Memory B cell (primary cell): ENCODE data around the gene SLC37A3.

Experiments
- ATAC-seq: fragments of 150-1000 bp; cut with Tn5 transposase; 2 replicates; pipeline ENCODE4 v1.10.0; 2021; ENCODE audit warnings: low read depth, mild to moderate bottlenecking, moderate library complexity
- DNase-seq, 2 donors: peaks; one replicate each; pipeline ENCODE4 v3.0.0; 2022; ENCODE audit warnings: low spot score in 2 of 2
- H3K27ac Mint-ChIP-seq: one replicate; pipeline ENCODE4 v1.8.0; 2022; ENCODE audit warnings: mild to moderate bottlenecking, moderate library complexity, mixed read lengths
- H3K27me3 Mint-ChIP-seq: one replicate; pipeline ENCODE4 v1.8.0; 2022; ENCODE audit warnings: mixed read lengths
- H3K36me3 Mint-ChIP-seq: one replicate; pipeline ENCODE4 v1.8.0; 2022; ENCODE audit warnings: mild to moderate bottlenecking, mixed read lengths
- H3K4me1 Mint-ChIP-seq: one replicate; pipeline ENCODE4 v1.8.0; 2022; ENCODE audit warnings: mixed read lengths
- H3K4me3 Mint-ChIP-seq: one replicate; pipeline ENCODE4 v1.8.0; 2022; ENCODE audit warnings: mild to moderate bottlenecking, moderate library complexity, mixed read lengths
- H3K9me3 Mint-ChIP-seq: one replicate; pipeline ENCODE4 v1.8.0; 2022; ENCODE audit warnings: mixed read lengths

The SLC37A3 gene

DNA sequence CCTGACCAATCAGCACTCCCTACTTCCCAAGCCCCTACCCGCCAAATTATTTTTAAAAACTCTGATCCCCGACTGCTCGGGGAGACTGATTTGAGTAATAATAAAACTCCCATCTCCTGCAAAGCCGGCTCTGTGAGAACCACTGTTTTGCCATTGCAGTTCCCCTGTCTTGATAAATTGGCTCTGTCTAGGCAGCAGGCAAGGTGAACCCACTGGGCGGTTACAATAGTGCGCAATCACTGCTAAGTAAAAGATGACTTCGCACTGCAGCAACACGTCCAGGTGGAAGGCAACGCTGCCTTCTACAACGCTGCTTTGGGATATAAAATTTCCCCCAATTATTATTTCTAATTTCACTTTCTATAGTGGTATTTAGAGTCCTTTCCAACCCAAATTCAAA, 8.9 kb downstream of the SLC37A3 start:
- no peaks in the 10 kb centered on the region for H3K36me3 Mint-ChIP-seq
- H3K9me3 Mint-ChIP-seq, result no peaks in the 10 kb centered on the region
- no peaks in the 10 kb centered on the region for H3K4me1 Mint-ChIP-seq
- H3K27me3 Mint-ChIP-seq, result no peaks in the 10 kb centered on the region
- no peak for DNase-seq
- H3K4me3 Mint-ChIP-seq, result no peak overlapping the region
- no peak for ATAC-seq
- no peak overlapping the region for H3K27ac Mint-ChIP-seq

DNA sequence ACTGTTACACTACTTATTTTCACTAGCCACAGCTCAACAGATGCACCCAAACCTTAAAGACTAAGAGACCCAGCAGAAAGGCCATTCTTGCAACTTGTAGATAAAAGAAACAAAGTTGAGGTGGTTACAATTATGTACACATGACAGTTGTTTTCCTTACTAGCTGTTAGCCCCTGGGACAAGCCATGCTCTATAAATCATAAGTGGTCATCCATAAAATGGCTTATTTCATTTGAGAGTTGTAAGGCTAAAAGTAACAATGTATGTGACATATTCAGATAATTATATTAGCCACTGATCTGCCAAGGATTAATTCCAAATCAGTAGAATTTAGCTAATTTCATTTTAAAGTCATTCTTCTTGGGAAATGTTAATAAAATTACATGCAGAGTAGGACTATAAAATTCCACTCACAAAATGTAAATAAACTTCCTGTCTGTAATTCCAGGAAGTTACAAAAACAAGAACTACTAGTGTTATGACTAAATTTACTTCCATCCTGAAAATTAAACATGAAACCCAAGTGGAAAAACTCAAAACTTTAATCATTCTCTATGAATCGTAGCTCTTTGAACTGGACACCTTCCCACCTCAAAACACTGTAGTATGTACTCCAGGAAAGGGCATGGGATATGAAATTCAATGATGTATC, 13.3 kb downstream of the SLC37A3 start:
- no peak overlapping the region for H3K4me3 Mint-ChIP-seq
- ATAC-seq, result no peak

DNA sequence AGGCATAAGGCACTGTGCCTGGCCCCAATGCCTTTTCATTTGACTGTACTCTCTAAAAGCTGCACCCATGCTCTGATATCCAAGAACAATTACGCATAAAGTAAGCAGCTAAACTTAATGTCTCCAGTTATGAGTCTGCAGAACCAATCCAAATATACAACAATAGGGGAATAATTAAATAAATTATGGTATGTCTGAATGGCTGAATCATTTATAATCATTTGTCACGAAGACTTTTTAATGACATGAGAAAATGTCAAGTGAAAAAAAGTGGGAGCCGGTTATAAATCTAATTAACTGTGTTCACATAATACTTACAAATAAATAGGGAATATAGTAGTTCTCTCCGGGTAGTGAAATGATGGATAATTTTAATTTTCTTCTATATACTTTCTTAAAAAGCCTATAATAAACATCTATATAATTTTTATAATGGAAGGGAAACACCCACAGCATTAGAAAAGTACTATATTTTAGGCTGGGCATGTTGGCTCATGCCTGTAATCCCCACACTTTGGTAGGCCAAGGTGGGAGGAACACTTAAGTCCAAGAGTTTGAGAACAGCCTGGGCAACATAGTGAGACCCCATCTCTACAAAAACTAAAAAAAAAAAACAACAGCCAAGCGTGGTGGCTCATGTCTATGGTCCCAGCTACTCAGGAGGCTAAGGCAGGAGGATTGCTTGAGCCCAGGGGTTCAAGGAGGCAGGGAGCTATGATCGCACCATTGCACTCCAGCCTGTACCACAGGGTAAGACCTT, 14.2 kb downstream of the SLC37A3 start:
- Mint-ChIP-seq H3K4me1 (no peaks in the 10 kb centered on the region), H3K27ac (no peak overlapping the region), H3K36me3 (peaks cover 7% of the 10 kb centered on the region), H3K9me3 (no peaks in the 10 kb centered on the region), H3K4me3 (no peak overlapping the region), H3K27me3 (no peaks in the 10 kb centered on the region)
- ATAC-seq (no peak), DNase-seq (no peak)

More for the DNA sequence above, 13.3 kb downstream of the SLC37A3 start:
- no peak overlapping the region for H3K27ac Mint-ChIP-seq
- H3K4me1 Mint-ChIP-seq, result no peaks in the 10 kb centered on the region
- peaks cover 4% of the 10 kb centered on the region for H3K36me3 Mint-ChIP-seq
- H3K9me3 Mint-ChIP-seq, result no peaks in the 10 kb centered on the region
- no peak for DNase-seq
- no peaks in the 10 kb centered on the region for H3K27me3 Mint-ChIP-seq

- Mint-ChIP-seq H3K36me3 (peaks cover 8% of the 10 kb centered on the region), H3K9me3 (no peaks in the 10 kb centered on the region), H3K4me3 (peak overlapping the region; percentile 6), H3K27ac (no peak overlapping the region), H3K27me3 (no peaks in the 10 kb centered on the region), H3K4me1 (peaks cover 4% of the 10 kb centered on the region)
- DNase-seq (no peak), ATAC-seq (no peak)
Measured at GRCh38 chr7:140375892-140376730, 22.2 kb downstream of the SLC37A3 start.

- no peak overlapping the region for H3K4me3 Mint-ChIP-seq
- no peaks in the 10 kb centered on the region for H3K9me3 Mint-ChIP-seq
- H3K36me3 Mint-ChIP-seq, result peaks cover 8% of the 10 kb centered on the region
- no peak overlapping the region for H3K27ac Mint-ChIP-seq
- ATAC-seq, result no peak
- H3K4me1 Mint-ChIP-seq, result peaks cover 4% of the 10 kb centered on the region
- no peak for DNase-seq
- no peaks in the 10 kb centered on the region for H3K27me3 Mint-ChIP-seq
Measured at GRCh38 chr7:140375323-140375722, 23.0 kb downstream of the SLC37A3 start.

- Mint-ChIP-seq H3K4me1 (no peaks in the 10 kb centered on the region), H3K36me3 (peaks cover 13% of the 10 kb centered on the region), H3K27me3 (no peaks in the 10 kb centered on the region), H3K9me3 (no peaks in the 10 kb centered on the region), H3K27ac (no peak overlapping the region), H3K4me3 (no peak overlapping the region)
- no peak for DNase-seq
- no peak for ATAC-seq
Measured at GRCh38 chr7:140369294-140369693, 29.0 kb downstream of the SLC37A3 start.

DNA sequence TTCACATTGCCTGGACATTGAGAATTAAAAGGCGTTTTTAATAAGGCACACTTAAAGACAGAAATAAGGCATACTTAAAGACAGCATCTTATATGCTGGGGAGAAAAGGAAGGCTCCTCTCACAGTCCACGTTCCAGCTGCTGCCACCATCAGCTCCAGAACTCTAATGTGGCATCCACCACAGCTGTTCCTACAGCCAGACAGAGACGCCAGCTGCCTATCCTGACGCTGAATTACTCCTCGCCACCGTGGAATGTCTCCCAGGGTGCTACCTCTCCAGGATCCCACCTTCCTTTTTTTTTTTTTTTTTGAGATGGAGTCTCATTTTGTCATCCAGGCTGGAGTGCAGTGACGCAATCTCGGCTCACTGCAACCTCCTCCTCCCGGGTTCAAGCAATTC, 30.8 kb downstream of the SLC37A3 start:
- no peaks in the 10 kb centered on the region for H3K4me1 Mint-ChIP-seq
- no peak overlapping the region for H3K27ac Mint-ChIP-seq
- no peak overlapping the region for H3K4me3 Mint-ChIP-seq
- H3K36me3 Mint-ChIP-seq, result peaks cover 13% of the 10 kb centered on the region
- no peaks in the 10 kb centered on the region for H3K9me3 Mint-ChIP-seq
- H3K27me3 Mint-ChIP-seq, result no peaks in the 10 kb centered on the region
- DNase-seq (no peak), ATAC-seq (no peak)

DNA sequence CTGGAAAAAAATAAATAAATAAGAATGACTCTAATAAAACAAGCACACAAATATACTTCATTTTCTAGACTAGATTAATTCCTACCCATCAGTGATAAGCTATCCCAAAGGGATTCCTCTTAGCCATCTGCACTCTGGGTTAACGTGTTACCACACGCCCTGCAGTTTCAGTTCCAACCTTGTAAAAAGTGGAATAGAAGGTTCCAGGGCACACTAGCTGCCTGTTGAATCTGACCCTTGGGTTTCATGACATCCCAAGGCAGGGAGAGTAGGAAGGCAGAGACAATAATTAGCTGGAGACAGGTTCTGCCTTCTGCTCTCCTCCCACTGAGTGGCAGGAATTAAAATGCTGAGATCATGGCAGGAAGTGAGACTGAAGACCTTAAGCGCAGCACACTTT, 33.5 kb downstream of the SLC37A3 start:
- Mint-ChIP-seq H3K36me3 (peaks cover 13% of the 10 kb centered on the region), H3K27me3 (no peaks in the 10 kb centered on the region), H3K4me3 (no peak overlapping the region), H3K9me3 (no peaks in the 10 kb centered on the region), H3K4me1 (no peaks in the 10 kb centered on the region), H3K27ac (no peak overlapping the region)
- no peak for DNase-seq
- no peak for ATAC-seq

- ATAC-seq, result no peak
- Mint-ChIP-seq H3K27me3 (no peaks in the 10 kb centered on the region), H3K4me1 (peaks cover 7% of the 10 kb centered on the region), H3K9me3 (no peaks in the 10 kb centered on the region), H3K36me3 (peaks cover 2% of the 10 kb centered on the region), H3K4me3 (no peak overlapping the region), H3K27ac (no peak overlapping the region)
- DNase-seq, result no peak
Measured at GRCh38 chr7:140360697-140361229, 37.6 kb downstream of the SLC37A3 start.

- Mint-ChIP-seq H3K4me1 (peaks cover 7% of the 10 kb centered on the region), H3K27me3 (no peaks in the 10 kb centered on the region), H3K4me3 (peak overlapping the region; percentile 94), H3K36me3 (peaks cover 8% of the 10 kb centered on the region), H3K9me3 (no peaks in the 10 kb centered on the region), H3K27ac (no peak overlapping the region)
- DNase-seq (no peak), ATAC-seq (peak; percentile 47)
Measured at GRCh38 chr7:140358412-140359051, 39.8 kb downstream of the SLC37A3 start.

DNA sequence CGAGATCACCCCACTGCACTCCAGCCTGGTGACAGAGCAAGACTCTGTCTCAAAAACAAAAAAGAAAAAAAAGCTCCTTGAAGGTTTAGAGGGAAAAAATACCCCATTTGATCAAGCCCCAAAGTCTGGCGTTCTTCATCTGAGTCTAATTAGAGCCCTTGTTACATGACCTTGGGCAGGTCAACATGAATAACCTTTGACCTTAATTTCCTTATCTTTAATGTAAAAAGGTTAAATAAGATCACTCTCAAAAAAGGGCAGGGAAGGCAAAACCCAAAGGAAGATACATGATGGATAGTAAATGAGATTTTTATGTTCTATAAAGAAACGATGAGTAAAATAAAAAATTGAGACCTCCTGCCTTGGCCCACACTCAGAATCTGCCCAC, 40.3 kb downstream of the SLC37A3 start:
- H3K4me1 Mint-ChIP-seq, result peaks cover 7% of the 10 kb centered on the region
- H3K27me3 Mint-ChIP-seq, result no peaks in the 10 kb centered on the region
- peaks cover 10% of the 10 kb centered on the region for H3K36me3 Mint-ChIP-seq
- no peak overlapping the region for H3K27ac Mint-ChIP-seq
- no peak for DNase-seq
- no peak overlapping the region for H3K4me3 Mint-ChIP-seq
- no peaks in the 10 kb centered on the region for H3K9me3 Mint-ChIP-seq
- ATAC-seq, result no peak

DNA sequence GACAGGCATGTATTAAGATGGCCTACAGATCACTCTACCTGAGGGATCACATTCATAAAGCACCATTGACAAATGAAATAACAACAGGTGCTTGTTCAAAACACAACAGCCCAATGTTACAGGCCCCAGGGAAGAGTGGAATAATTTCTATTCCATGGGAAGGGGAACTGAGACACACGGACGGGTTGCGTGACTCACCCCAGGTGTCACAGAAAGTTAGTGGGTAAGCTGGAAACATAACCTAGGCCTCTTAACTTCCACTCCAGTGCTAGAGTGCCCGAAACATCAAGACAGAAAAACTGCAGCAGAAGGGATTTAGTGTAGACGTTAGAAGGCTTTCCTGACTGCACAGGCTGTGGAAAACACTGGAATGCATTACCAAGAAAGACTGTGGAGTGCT, 48.3 kb downstream of the SLC37A3 start:
- H3K9me3 Mint-ChIP-seq, result no peaks in the 10 kb centered on the region

GRCh38 chr7:140349144-140349771, 49.1 kb downstream of the SLC37A3 start:
- ATAC-seq (no peak), DNase-seq (no peak)
- H3K9me3 Mint-ChIP-seq, result no peaks in the 10 kb centered on the region
- H3K27me3 Mint-ChIP-seq, result no peaks in the 10 kb centered on the region
- H3K4me1 Mint-ChIP-seq, result no peaks in the 10 kb centered on the region
- no peak overlapping the region for H3K27ac Mint-ChIP-seq
- H3K4me3 Mint-ChIP-seq, result no peak overlapping the region
- H3K36me3 Mint-ChIP-seq, result peaks cover 21% of the 10 kb centered on the region

More for the DNA sequence above, 48.3 kb downstream of the SLC37A3 start:
- H3K4me3 Mint-ChIP-seq, result no peak overlapping the region
- no peak for ATAC-seq
- no peak for DNase-seq
- H3K36me3 Mint-ChIP-seq, result peaks cover 26% of the 10 kb centered on the region
- H3K27ac Mint-ChIP-seq, result no peak overlapping the region
- H3K27me3 Mint-ChIP-seq, result no peaks in the 10 kb centered on the region
- H3K4me1 Mint-ChIP-seq, result no peaks in the 10 kb centered on the region
